Measurements from ENCODE around the gene BAIAP2L2.

Gene BAIAP2L2

GRCh38 chr22:38067761-38068360 lies 42.6 kb downstream of the BAIAP2L2 start:
- Histone ChIP-seq H3K27me3 (ENCODE audit: control insufficient read depth, insufficient read depth, low read length) (no peaks in the 10 kb centered on the region), H3K4me3 (ENCODE audit: low read length) (no peak overlapping the region), H3K9me3 (ENCODE audit: control insufficient read depth, insufficient read depth, low read length) (no peaks in the 10 kb centered on the region), H3K27ac (ENCODE audit: low read length) (no peak overlapping the region), H3K4me1 (ENCODE audit: control insufficient read depth, insufficient read depth, low read length) (no peaks in the 10 kb centered on the region), H3K36me3 (ENCODE audit: control insufficient read depth, insufficient read depth, low read length) (peaks cover 19% of the 10 kb centered on the region)
- no peak for DNase-seq (ENCODE audit: low read depth, low spot score)
- no CpG with 5 or more reads among the region's 13 CpGs for WGBS (ENCODE audit: insufficient coverage, insufficient read length)

GRCh38 chr22:38067028-38067415 lies 43.5 kb downstream of the BAIAP2L2 start:
- Histone ChIP-seq H3K9me3 (ENCODE audit: control insufficient read depth, insufficient read depth, low read length) (no peaks in the 10 kb centered on the region), H3K27ac (ENCODE audit: low read length) (no peak overlapping the region), H3K4me1 (ENCODE audit: control insufficient read depth, insufficient read depth, low read length) (no peaks in the 10 kb centered on the region), H3K36me3 (ENCODE audit: control insufficient read depth, insufficient read depth, low read length) (peaks cover 13% of the 10 kb centered on the region), H3K27me3 (ENCODE audit: control insufficient read depth, insufficient read depth, low read length) (no peaks in the 10 kb centered on the region), H3K4me3 (ENCODE audit: low read length) (no peak overlapping the region)
- no peak for DNase-seq (ENCODE audit: low read depth, low spot score)
- WGBS (ENCODE audit: insufficient coverage, insufficient read length) = 100% methylated on average over 2 of the region's 8 CpGs

GRCh38 chr22:38066381-38067027 lies 44.0 kb downstream of the BAIAP2L2 start:
- Histone ChIP-seq H3K27me3 (ENCODE audit: control insufficient read depth, insufficient read depth, low read length) (no peaks in the 10 kb centered on the region), H3K36me3 (ENCODE audit: control insufficient read depth, insufficient read depth, low read length) (peaks cover 13% of the 10 kb centered on the region), H3K9me3 (ENCODE audit: control insufficient read depth, insufficient read depth, low read length) (no peaks in the 10 kb centered on the region), H3K27ac (ENCODE audit: low read length) (no peak overlapping the region), H3K4me3 (ENCODE audit: low read length) (no peak overlapping the region), H3K4me1 (ENCODE audit: control insufficient read depth, insufficient read depth, low read length) (no peaks in the 10 kb centered on the region)
- DNase-seq (ENCODE audit: low read depth, low spot score) = no peak
- no CpG with 5 or more reads among the region's 13 CpGs for WGBS (ENCODE audit: insufficient coverage, insufficient read length)

- no peak overlapping the region for H3K4me3 ChIP-seq (ENCODE audit: low read length)
- WGBS (ENCODE audit: insufficient coverage, insufficient read length) = no CpG with 5 or more reads among the region's 8 CpGs
Observed at GRCh38 chr22:38065539-38065938, 44.9 kb downstream of the BAIAP2L2 start.

GRCh38 chr22:38062791-38063190 lies 47.7 kb downstream of the BAIAP2L2 start:
- WGBS (ENCODE audit: insufficient coverage, insufficient read length) = no CpG with 5 or more reads among the region's 6 CpGs

More at GRCh38 chr22:38065539-38065938, 44.9 kb downstream of the BAIAP2L2 start:
- no peak overlapping the region for H3K27ac ChIP-seq (ENCODE audit: low read length)
- H3K9me3 ChIP-seq (ENCODE audit: control insufficient read depth, insufficient read depth, low read length) = no peaks in the 10 kb centered on the region
- no peaks in the 10 kb centered on the region for H3K27me3 ChIP-seq (ENCODE audit: control insufficient read depth, insufficient read depth, low read length)
- H3K36me3 ChIP-seq (ENCODE audit: control insufficient read depth, insufficient read depth, low read length) = peaks cover 13% of the 10 kb centered on the region
- DNase-seq (ENCODE audit: low read depth, low spot score) = no peak
- H3K4me1 ChIP-seq (ENCODE audit: control insufficient read depth, insufficient read depth, low read length) = no peaks in the 10 kb centered on the region

GRCh38 chr22:38056969-38057891 lies 53.3 kb downstream of the BAIAP2L2 start, which contains the start of gene PICK1:
Gene PICK1 (plus strand): TSS chr22:38057404. CDS start chr22:38057810, 406 bp downstream.
- no CpG with 5 or more reads among the region's 47 CpGs for WGBS (ENCODE audit: insufficient coverage, insufficient read length)
- Histone ChIP-seq H3K4me1 (ENCODE audit: control insufficient read depth, insufficient read depth, low read length) (peaks cover 2% of the 10 kb centered on the region; the same call in 1 of the 2 replicates), H3K4me3 (ENCODE audit: low read length) (peak within 1 kb of the TSS; percentile 64; the same call in 1 of the 2 replicates), H3K27ac (ENCODE audit: low read length) (no peak within 1 kb of the TSS), H3K27me3 (ENCODE audit: control insufficient read depth, insufficient read depth, low read length) (no peaks in the 10 kb centered on the region), H3K36me3 (ENCODE audit: control insufficient read depth, insufficient read depth, low read length) (peaks cover 4% of the 10 kb centered on the region), H3K9me3 (ENCODE audit: control insufficient read depth, insufficient read depth, low read length) (no peaks in the 10 kb centered on the region)
- peak; percentile 81 for DNase-seq (ENCODE audit: low read depth, low spot score)

More at GRCh38 chr22:38062791-38063190, 47.7 kb downstream of the BAIAP2L2 start:
- Histone ChIP-seq H3K4me3 (ENCODE audit: low read length) (no peak overlapping the region), H3K4me1 (ENCODE audit: control insufficient read depth, insufficient read depth, low read length) (peaks cover 2% of the 10 kb centered on the region; the same call in 1 of the 2 replicates), H3K9me3 (ENCODE audit: control insufficient read depth, insufficient read depth, low read length) (no peaks in the 10 kb centered on the region), H3K27ac (ENCODE audit: low read length) (no peak overlapping the region), H3K27me3 (ENCODE audit: control insufficient read depth, insufficient read depth, low read length) (no peaks in the 10 kb centered on the region), H3K36me3 (ENCODE audit: control insufficient read depth, insufficient read depth, low read length) (peaks cover 18% of the 10 kb centered on the region)
- DNase-seq (ENCODE audit: low read depth, low spot score) = no peak

GRCh38 chr22:38051900-38052862 lies 58.3 kb downstream of the BAIAP2L2 start:
- H3K9me3 ChIP-seq (ENCODE audit: control insufficient read depth, insufficient read depth, low read length) = no peaks in the 10 kb centered on the region
- no peaks in the 10 kb centered on the region for H3K27me3 ChIP-seq (ENCODE audit: control insufficient read depth, insufficient read depth, low read length)
- H3K4me3 ChIP-seq (ENCODE audit: low read length) = no peak overlapping the region
- H3K4me1 ChIP-seq (ENCODE audit: control insufficient read depth, insufficient read depth, low read length) = no peaks in the 10 kb centered on the region
- WGBS (ENCODE audit: insufficient coverage, insufficient read length) = no CpG with 5 or more reads among the region's 30 CpGs
- no peaks in the 10 kb centered on the region for H3K36me3 ChIP-seq (ENCODE audit: control insufficient read depth, insufficient read depth, low read length)
- H3K27ac ChIP-seq (ENCODE audit: low read length) = no peak overlapping the region
- DNase-seq (ENCODE audit: low read depth, low spot score) = peak; percentile 84

- no CpG with 5 or more reads among the region's 8 CpGs for WGBS (ENCODE audit: insufficient coverage, insufficient read length)
- H3K36me3 ChIP-seq (ENCODE audit: control insufficient read depth, insufficient read depth, low read length) = no peaks in the 10 kb centered on the region
- H3K27ac ChIP-seq (ENCODE audit: low read length) = no peak overlapping the region
- no peaks in the 10 kb centered on the region for H3K4me1 ChIP-seq (ENCODE audit: control insufficient read depth, insufficient read depth, low read length)
- H3K4me3 ChIP-seq (ENCODE audit: low read length) = no peak overlapping the region
- DNase-seq (ENCODE audit: low read depth, low spot score) = no peak
- H3K27me3 ChIP-seq (ENCODE audit: control insufficient read depth, insufficient read depth, low read length) = no peaks in the 10 kb centered on the region
- H3K9me3 ChIP-seq (ENCODE audit: control insufficient read depth, insufficient read depth, low read length) = no peaks in the 10 kb centered on the region
Observed at GRCh38 chr22:38051261-38051660, 59.2 kb downstream of the BAIAP2L2 start.

GRCh38 chr22:38050720-38051119 lies 59.8 kb downstream of the BAIAP2L2 start:
- no peak for DNase-seq (ENCODE audit: low read depth, low spot score)
- Histone ChIP-seq H3K4me3 (ENCODE audit: low read length) (no peak overlapping the region), H3K4me1 (ENCODE audit: control insufficient read depth, insufficient read depth, low read length) (no peaks in the 10 kb centered on the region), H3K27me3 (ENCODE audit: control insufficient read depth, insufficient read depth, low read length) (no peaks in the 10 kb centered on the region), H3K9me3 (ENCODE audit: control insufficient read depth, insufficient read depth, low read length) (no peaks in the 10 kb centered on the region), H3K36me3 (ENCODE audit: control insufficient read depth, insufficient read depth, low read length) (no peaks in the 10 kb centered on the region), H3K27ac (ENCODE audit: low read length) (no peak overlapping the region)
- WGBS (ENCODE audit: insufficient coverage, insufficient read length) = no CpG with 5 or more reads among the region's 7 CpGs

Measured in iPS DF 6.9 (cell line).